ENCODE results near the gene VAMP7. TPM values are rescaled to one million over a fixed set of nuclear protein-coding genes. Genes with fewer than 3 reads are reported as not detected.
A peak's percentile ranks its signal among the peaks of the same experiment; 100 is the strongest.

The VAMP7 gene
- polyA plus RNA-seq, 1 donor (not counting 4 experiments of a cell fraction or from before 2014, with no cell fraction given), result 41.5 TPM

- Histone ChIP-seq H3K4me3 (ENCODE audit: control insufficient read depth in 2 of 3, extremely low read depth in 1 of 3, insufficient read depth in 2 of 3, low read depth in 1 of 3, low read length in 3 of 3) (no peak overlapping the region), H3K4me2 (ENCODE audit: control insufficient read depth, extremely low read depth, insufficient read depth, low read depth, low read length) (no peak overlapping the region), H2AFZ (ENCODE audit: control insufficient read depth, low read length) (no peak overlapping the region), H3K79me2 (ENCODE audit: control insufficient read depth, insufficient read depth, low read length) (no peaks in the 10 kb centered on the region), H3K9ac (ENCODE audit: control insufficient read depth, extremely low read depth, insufficient read depth, low read length) (no peak overlapping the region), H3K27ac (ENCODE audit: control insufficient read depth, insufficient read depth, low read length) (no peak overlapping the region), H3K9me1 (ENCODE audit: control insufficient read depth, extremely low read depth, insufficient read depth, low read length) (no peaks in the 10 kb centered on the region), H3K9me3 (ENCODE audit: control insufficient read depth, low read depth, low read length) (no peaks in the 10 kb centered on the region), H3K4me1 (ENCODE audit: control insufficient read depth, extremely low read depth, insufficient read depth, low read length) (no peaks in the 10 kb centered on the region), H3K27me3 (ENCODE audit: control insufficient read depth, extremely low read depth, insufficient read depth, low read length) (no peaks in the 10 kb centered on the region), H4K20me1 (ENCODE audit: control insufficient read depth, extremely low read depth, insufficient read depth, low read length) (no peaks in the 10 kb centered on the region), H3K36me3 (ENCODE audit: control insufficient read depth in 2 of 2, extremely low read depth in 1 of 2, insufficient read depth in 2 of 2, low read length in 2 of 2) (no peaks in the 10 kb centered on the region)
- TF ChIP-seq CTCF (optimal IDR thresholded peaks at IDR 0.05 in 1 of 3, IDR thresholded peaks at IDR 0.05 in 1 of 3, conservative IDR thresholded peaks at IDR 0.05 in 1 of 3; ENCODE audit: extremely low read depth in 1 of 3, insufficient read depth in 2 of 3, low read length in 3 of 3), result no peak
- no peak for TF ChIP-seq EZH2 (IDR thresholded peaks at IDR 0.05; ENCODE audit: low read length)
- DNase-seq (ENCODE audit: low read depth, low spot score) (no peak), FAIRE-seq (no peak)
- dilution Hi-C loops (cut with MboI; ENCODE audit: extremely low pct_ligation_motif_present, low sequenced_read_pairs), result no loop called here
These were observed 81.8 kb downstream of the VAMP7 start for GRCh38 chrX:155962906-155963305.

- no peaks in the 10 kb centered on the region for H3K79me2 ChIP-seq (ENCODE audit: control insufficient read depth, insufficient read depth, low read length)
- no peak overlapping the region for H3K9ac ChIP-seq (ENCODE audit: control insufficient read depth, extremely low read depth, insufficient read depth, low read length)
- dilution Hi-C loops (cut with MboI; ENCODE audit: extremely low pct_ligation_motif_present, low sequenced_read_pairs), result no loop called here
- no peak overlapping the region for H3K4me3 ChIP-seq (ENCODE audit: control insufficient read depth in 2 of 3, extremely low read depth in 1 of 3, insufficient read depth in 2 of 3, low read depth in 1 of 3, low read length in 3 of 3)
- H4K20me1 ChIP-seq (ENCODE audit: control insufficient read depth, extremely low read depth, insufficient read depth, low read length), result no peaks in the 10 kb centered on the region
- no peaks in the 10 kb centered on the region for H3K4me1 ChIP-seq (ENCODE audit: control insufficient read depth, extremely low read depth, insufficient read depth, low read length)
- no peak overlapping the region for H3K4me2 ChIP-seq (ENCODE audit: control insufficient read depth, extremely low read depth, insufficient read depth, low read depth, low read length)
- no peak for TF ChIP-seq EZH2 (IDR thresholded peaks at IDR 0.05; ENCODE audit: low read length)
- TF ChIP-seq CTCF (optimal IDR thresholded peaks at IDR 0.05 in 1 of 3, IDR thresholded peaks at IDR 0.05 in 1 of 3, conservative IDR thresholded peaks at IDR 0.05 in 1 of 3; ENCODE audit: extremely low read depth in 1 of 3, insufficient read depth in 2 of 3, low read length in 3 of 3), result peak; percentile 30 to 70 (median 39)
- FAIRE-seq, result no peak
- no peaks in the 10 kb centered on the region for H3K36me3 ChIP-seq (ENCODE audit: control insufficient read depth in 2 of 2, extremely low read depth in 1 of 2, insufficient read depth in 2 of 2, low read length in 2 of 2)
- H3K27ac ChIP-seq (ENCODE audit: control insufficient read depth, insufficient read depth, low read length), result no peak overlapping the region
- DNase-seq (ENCODE audit: low read depth, low spot score), result peak; percentile 7
- H3K27me3 ChIP-seq (ENCODE audit: control insufficient read depth, extremely low read depth, insufficient read depth, low read length), result no peaks in the 10 kb centered on the region
- H3K9me1 ChIP-seq (ENCODE audit: control insufficient read depth, extremely low read depth, insufficient read depth, low read length), result no peaks in the 10 kb centered on the region
- peaks cover 4% of the 10 kb centered on the region for H3K9me3 ChIP-seq (ENCODE audit: control insufficient read depth, low read depth, low read length)
- no peak overlapping the region for H2AFZ ChIP-seq (ENCODE audit: control insufficient read depth, low read length)
These were observed 85.7 kb downstream of the VAMP7 start for GRCh38 chrX:155966876-155967275.

All from keratinocyte (primary cell).